Activated naive CD8-positive, alpha-beta T cell treated with anti-CD3 and anti-CD28 coated beads, Interleukin-2, amount 50 U/mL, for 24 hours (primary cell): Measurements from ENCODE around the gene RASGRP4.

Experiments used
- ATAC-seq: fragments of 150-1000 bp; cut with Tn5 transposase; one replicate; pipeline ENCODE4 v1.10.0; 2021
- DNase-seq: peaks from one replicate; pipeline ENCODE4 v3.0.0; 2021
- H3K27ac Mint-ChIP-seq: one replicate; pipeline ENCODE4 v1.8.0; 2021; ENCODE audit warnings: mild to moderate bottlenecking, mixed read lengths
- H3K27me3 Mint-ChIP-seq: one replicate; pipeline ENCODE4 v1.8.0; 2021; ENCODE audit warnings: mixed read lengths
- H3K36me3 Mint-ChIP-seq: one replicate; pipeline ENCODE4 v1.8.0; 2021; ENCODE audit warnings: low read depth, mixed read lengths
- H3K4me1 Mint-ChIP-seq: one replicate; pipeline ENCODE4 v1.8.0; 2021; ENCODE audit warnings: mixed read lengths
- H3K4me3 Mint-ChIP-seq: one replicate; pipeline ENCODE4 v1.8.0; 2021; ENCODE audit warnings: mild to moderate bottlenecking, moderate library complexity, mixed read lengths
- H3K9me3 Mint-ChIP-seq: one replicate; pipeline ENCODE4 v1.8.0; 2021; ENCODE audit warnings: mixed read lengths

The RASGRP4 gene

GRCh38 chr19:38392707-38393308 is 33.2 kb downstream of the RASGRP4 start:
- DNase-seq, result no peak
- H3K4me1 Mint-ChIP-seq, result peaks cover 28% of the 10 kb centered on the region
- peaks cover 2% of the 10 kb centered on the region for H3K36me3 Mint-ChIP-seq
- H3K4me3 Mint-ChIP-seq, result no peak overlapping the region
- ATAC-seq, result no peak
- no peak overlapping the region for H3K27ac Mint-ChIP-seq
- peaks cover 40% of the 10 kb centered on the region for H3K27me3 Mint-ChIP-seq
- H3K9me3 Mint-ChIP-seq, result no peaks in the 10 kb centered on the region

GRCh38 chr19:38391911-38392464 is 34.0 kb downstream of the RASGRP4 start:
- Mint-ChIP-seq H3K4me3 (no peak overlapping the region), H3K27ac (no peak overlapping the region), H3K9me3 (no peaks in the 10 kb centered on the region), H3K36me3 (peaks cover 6% of the 10 kb centered on the region), H3K4me1 (peaks cover 34% of the 10 kb centered on the region), H3K27me3 (peaks cover 44% of the 10 kb centered on the region)
- no peak for DNase-seq
- no peak for ATAC-seq

GRCh38 chr19:38389957-38390924 is 35.8 kb downstream of the RASGRP4 start:
- ATAC-seq (no peak), DNase-seq (no peak)
- Mint-ChIP-seq H3K9me3 (no peaks in the 10 kb centered on the region), H3K27ac (no peak overlapping the region), H3K36me3 (peaks cover 6% of the 10 kb centered on the region), H3K4me1 (peaks cover 29% of the 10 kb centered on the region), H3K4me3 (no peak overlapping the region), H3K27me3 (peaks cover 39% of the 10 kb centered on the region)

- ATAC-seq (no peak), DNase-seq (no peak)
- H3K4me1 Mint-ChIP-seq, result peaks cover 25% of the 10 kb centered on the region
- no peak overlapping the region for H3K27ac Mint-ChIP-seq
- H3K9me3 Mint-ChIP-seq, result no peaks in the 10 kb centered on the region
- peak overlapping the region; percentile 57 for H3K4me3 Mint-ChIP-seq
- peaks cover 12% of the 10 kb centered on the region for H3K36me3 Mint-ChIP-seq
- H3K27me3 Mint-ChIP-seq, result peaks cover 39% of the 10 kb centered on the region
Measured at GRCh38 chr19:38389101-38389925, 36.7 kb downstream of the RASGRP4 start.

- DNase-seq (no peak), ATAC-seq (no peak)
- Mint-ChIP-seq H3K36me3 (peaks cover 20% of the 10 kb centered on the region), H3K27me3 (peaks cover 32% of the 10 kb centered on the region), H3K4me1 (peaks cover 23% of the 10 kb centered on the region), H3K4me3 (peak within 1 kb of the TSS; percentile 79), H3K27ac (peak within 1 kb of the TSS; percentile 67), H3K9me3 (no peaks in the 10 kb centered on the region)
Measured at GRCh38 chr19:38388349-38389100, 37.5 kb downstream of the RASGRP4 start, which contains the start of gene SPRED3. Gene SPRED3 (plus strand): TSS chr19:38388697. CDS start chr19:38390303, 1,606 bp downstream.

- Mint-ChIP-seq H3K27me3 (peaks cover 28% of the 10 kb centered on the region), H3K36me3 (peaks cover 28% of the 10 kb centered on the region), H3K4me1 (peaks cover 20% of the 10 kb centered on the region), H3K27ac (peak within 1 kb of the TSS; percentile 67), H3K4me3 (peak within 1 kb of the TSS; percentile 79), H3K9me3 (no peaks in the 10 kb centered on the region)
- peak; percentile 62 for ATAC-seq
- peak; percentile 84 for DNase-seq
Measured at GRCh38 chr19:38387550-38388348, 38.3 kb downstream of the RASGRP4 start, which contains the start of gene GGN. Gene GGN (minus strand): TSS chr19:38388034. CDS start chr19:38387261, 773 bp downstream.

- ATAC-seq (no peak), DNase-seq (no peak)
- H3K27me3 Mint-ChIP-seq, result peaks cover 26% of the 10 kb centered on the region
Measured at GRCh38 chr19:38386971-38387549, 39.0 kb downstream of the RASGRP4 start.

GRCh38 chr19:38386300-38386970 is 39.6 kb downstream of the RASGRP4 start:
- H3K36me3 Mint-ChIP-seq, result peaks cover 40% of the 10 kb centered on the region

More at GRCh38 chr19:38386971-38387549, 39.0 kb downstream of the RASGRP4 start:
- Mint-ChIP-seq H3K27ac (peak overlapping the region; percentile 67), H3K4me3 (peak overlapping the region; percentile 62), H3K36me3 (peaks cover 34% of the 10 kb centered on the region), H3K4me1 (peaks cover 17% of the 10 kb centered on the region), H3K9me3 (no peaks in the 10 kb centered on the region)

GRCh38 chr19:38385804-38386257 is 40.2 kb downstream of the RASGRP4 start:
- DNase-seq (no peak), ATAC-seq (no peak)
- Mint-ChIP-seq H3K27me3 (peaks cover 17% of the 10 kb centered on the region), H3K27ac (no peak overlapping the region), H3K4me3 (no peak overlapping the region), H3K4me1 (peaks cover 17% of the 10 kb centered on the region), H3K36me3 (peaks cover 45% of the 10 kb centered on the region), H3K9me3 (no peaks in the 10 kb centered on the region)

More at GRCh38 chr19:38386300-38386970, 39.6 kb downstream of the RASGRP4 start:
- Mint-ChIP-seq H3K9me3 (no peaks in the 10 kb centered on the region), H3K27ac (no peak overlapping the region), H3K4me1 (peaks cover 17% of the 10 kb centered on the region), H3K4me3 (no peak overlapping the region), H3K27me3 (peaks cover 23% of the 10 kb centered on the region)
- no peak for ATAC-seq
- DNase-seq, result no peak

GRCh38 chr19:38385057-38385803 is 40.8 kb downstream of the RASGRP4 start:
- Mint-ChIP-seq H3K36me3 (peaks cover 48% of the 10 kb centered on the region), H3K27ac (no peak overlapping the region), H3K4me3 (no peak overlapping the region), H3K27me3 (peaks cover 15% of the 10 kb centered on the region), H3K9me3 (no peaks in the 10 kb centered on the region), H3K4me1 (peaks cover 17% of the 10 kb centered on the region)
- no peak for ATAC-seq
- no peak for DNase-seq

GRCh38 chr19:38384209-38385027 is 41.6 kb downstream of the RASGRP4 start:
- peaks cover 53% of the 10 kb centered on the region for H3K36me3 Mint-ChIP-seq
- no peak overlapping the region for H3K4me3 Mint-ChIP-seq
- H3K9me3 Mint-ChIP-seq, result no peaks in the 10 kb centered on the region
- peaks cover 15% of the 10 kb centered on the region for H3K4me1 Mint-ChIP-seq
- H3K27me3 Mint-ChIP-seq, result peaks cover 10% of the 10 kb centered on the region
- DNase-seq (no peak), ATAC-seq (no peak)
- H3K27ac Mint-ChIP-seq, result no peak overlapping the region
